ENCODE results near the gene TPTE2.

DNA sequence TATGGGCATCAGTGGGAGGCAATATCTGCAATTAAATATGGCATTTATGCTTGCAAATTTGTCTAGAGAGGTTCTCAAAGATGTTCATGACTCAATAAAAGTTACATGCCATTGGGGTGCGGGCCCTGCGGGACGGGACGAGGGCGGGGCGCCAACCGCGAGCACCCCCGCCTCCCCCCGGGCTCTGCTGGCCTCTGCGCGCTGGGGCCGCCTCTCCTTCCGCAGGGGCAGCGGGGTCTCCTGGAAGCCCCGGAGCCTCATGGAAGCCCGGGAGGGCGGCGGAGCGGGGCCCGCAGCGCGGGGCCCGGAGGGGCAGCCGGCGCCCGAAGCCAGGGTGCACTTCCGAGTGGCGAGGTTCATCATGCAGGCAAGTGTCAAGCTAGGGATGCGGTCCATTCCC lies 179.2 kb downstream of the TPTE2 start:
- TF ChIP-seq POLR2A (IDR thresholded peaks at IDR 0.05; ENCODE audit: control extremely low read depth in 1 of 2, low read depth in 2 of 2, low read length in 2 of 2) (no peak), TBP (IDR thresholded peaks at IDR 0.05; ENCODE audit: low read depth, low read length) (no peak), TAF1 (IDR thresholded peaks at IDR 0.05; ENCODE audit: low read depth, low read length) (no peak), NANOG (IDR thresholded peaks at IDR 0.05; ENCODE audit: insufficient read depth, low read depth, low read length, poor library complexity, severe bottlenecking) (no peak), YY1 (IDR thresholded peaks at IDR 0.05; ENCODE audit: low read depth, low read length) (no peak), SP1 (IDR thresholded peaks at IDR 0.05; ENCODE audit: low read depth, low read length) (no peak), CEBPB (IDR thresholded peaks at IDR 0.05; ENCODE audit: low read depth, low read length) (no peak), MAFK (IDR thresholded peaks at IDR 0.05; ENCODE audit: low read depth, low read length) (no peak), BCL11A (IDR thresholded peaks at IDR 0.05; ENCODE audit: low read depth in 2 of 2, low read length in 2 of 2) (no peak)
- TF ChIP-seq, protein P1, sequence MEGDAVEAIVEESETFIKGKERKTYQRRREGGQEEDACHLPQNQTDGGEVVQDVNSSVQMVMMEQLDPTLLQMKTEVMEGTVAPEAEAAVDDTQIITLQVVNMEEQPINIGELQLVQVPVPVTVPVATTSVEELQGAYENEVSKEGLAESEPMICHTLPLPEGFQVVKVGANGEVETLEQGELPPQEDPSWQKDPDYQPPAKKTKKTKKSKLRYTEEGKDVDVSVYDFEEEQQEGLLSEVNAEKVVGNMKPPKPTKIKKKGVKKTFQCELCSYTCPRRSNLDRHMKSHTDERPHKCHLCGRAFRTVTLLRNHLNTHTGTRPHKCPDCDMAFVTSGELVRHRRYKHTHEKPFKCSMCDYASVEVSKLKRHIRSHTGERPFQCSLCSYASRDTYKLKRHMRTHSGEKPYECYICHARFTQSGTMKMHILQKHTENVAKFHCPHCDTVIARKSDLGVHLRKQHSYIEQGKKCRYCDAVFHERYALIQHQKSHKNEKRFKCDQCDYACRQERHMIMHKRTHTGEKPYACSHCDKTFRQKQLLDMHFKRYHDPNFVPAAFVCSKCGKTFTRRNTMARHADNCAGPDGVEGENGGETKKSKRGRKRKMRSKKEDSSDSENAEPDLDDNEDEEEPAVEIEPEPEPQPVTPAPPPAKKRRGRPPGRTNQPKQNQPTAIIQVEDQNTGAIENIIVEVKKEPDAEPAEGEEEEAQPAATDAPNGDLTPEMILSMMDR (IDR thresholded peaks at IDR 0.05; ENCODE audit: control extremely low read depth in 1 of 3, insufficient read depth in 1 of 3, low read depth in 1 of 3, low read length in 3 of 3): no peak
- TF ChIP-seq, protein P2, sequence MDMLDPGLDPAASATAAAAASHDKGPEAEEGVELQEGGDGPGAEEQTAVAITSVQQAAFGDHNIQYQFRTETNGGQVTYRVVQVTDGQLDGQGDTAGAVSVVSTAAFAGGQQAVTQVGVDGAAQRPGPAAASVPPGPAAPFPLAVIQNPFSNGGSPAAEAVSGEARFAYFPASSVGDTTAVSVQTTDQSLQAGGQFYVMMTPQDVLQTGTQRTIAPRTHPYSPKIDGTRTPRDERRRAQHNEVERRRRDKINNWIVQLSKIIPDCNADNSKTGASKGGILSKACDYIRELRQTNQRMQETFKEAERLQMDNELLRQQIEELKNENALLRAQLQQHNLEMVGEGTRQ (IDR thresholded peaks at IDR 0.05; ENCODE audit: low read length): no peak

Data from H1 (cell line).